SU-DHL-6 (cell line): ENCODE data around the gene DCLK1.

Experiments
- H2AFZ ChIP-seq: fragments of 200-600 bp; sonication (generic); 2 replicates; pipeline ENCODE4 v1.6.1; 2014; ENCODE audit warnings: low read depth, mild to moderate bottlenecking, moderate library complexity, mixed read lengths, antibody characterized with exemption, low read length; ENCODE audit not compliant: severe bottlenecking
- H3F3A ChIP-seq: fragments of 200-600 bp; shearing (Covaris generic); 2 replicates; pipeline ENCODE4 v1.6.0; 2016; ENCODE audit warnings: antibody characterized with exemption, mild to moderate bottlenecking; ENCODE audit not compliant: insufficient read depth
- H3K27ac ChIP-seq: fragments of 200-600 bp; sonication (generic); 2 replicates; pipeline ENCODE4 v1.5.1; 2016; ENCODE audit warnings: low read depth, mild to moderate bottlenecking, low read length, moderate library complexity, mixed read lengths
- H3K27me3 ChIP-seq: fragments of 200-600 bp; sonication (generic), shearing (Covaris generic); 2 replicates; pipeline ENCODE4 v1.6.0; 2014; ENCODE audit warnings: mild to moderate bottlenecking, low read length
- H3K36me3 ChIP-seq: fragments of 200-600 bp; sonication (generic); 2 replicates; pipeline ENCODE4 v1.6.1; 2014; ENCODE audit warnings: mild to moderate bottlenecking, low read length, mixed read lengths
- H3K4me2 ChIP-seq: fragments of 300-600, 200-600 bp; shearing (Covaris generic), sonication (generic); 2 replicates; pipeline ENCODE4 v1.6.0; 2014; ENCODE audit warnings: low read length, low read depth, mild to moderate bottlenecking; ENCODE audit not compliant: poor library complexity, severe bottlenecking
- H3K4me3 ChIP-seq: fragments of 200-600 bp; sonication (generic); 2 replicates; pipeline ENCODE4 v1.5.1; 2014; ENCODE audit warnings: antibody characterized with exemption, low read length, mild to moderate bottlenecking, mixed read lengths; ENCODE audit not compliant: insufficient read depth, poor library complexity, severe bottlenecking
- H3K79me2 ChIP-seq: fragments of 200-600 bp; sonication (generic); 2 replicates; pipeline ENCODE4 v1.6.1; 2014; ENCODE audit warnings: mild to moderate bottlenecking, low read length, moderate library complexity; ENCODE audit not compliant: insufficient read depth
- H3K9ac ChIP-seq: fragments of 200-600 bp; sonication (generic); 2 replicates; pipeline ENCODE4 v1.7.0; 2014; ENCODE audit warnings: mild to moderate bottlenecking, low read length
- H3K9me2 ChIP-seq: fragments of 200-600 bp; sonication (generic); replicated peaks from 2 replicates; pipeline ENCODE4 v1.6.1; 2014; ENCODE audit warnings: low read length; ENCODE audit not compliant: insufficient read depth
- H3K9me3 ChIP-seq: fragments of 200-600 bp; sonication (generic); 2 replicates; pipeline ENCODE4 v1.6.1; 2014; ENCODE audit warnings: low read length, mixed read lengths; ENCODE audit not compliant: insufficient read depth
- H4K20me1 ChIP-seq: fragments of 200-600 bp; sonication (generic); 2 replicates; pipeline ENCODE4 v1.6.1; 2014; ENCODE audit warnings: low read depth, mild to moderate bottlenecking, antibody characterized with exemption, low read length, moderate library complexity, mixed read lengths
- EZH2phosphoT487 ChIP-seq: fragments of 200-600 bp; sonication (generic), shearing (Covaris generic); conservative IDR thresholded peaks from 2 replicates; pipeline ENCODE4 v1.6.1; 2018; ENCODE audit warnings: mild to moderate bottlenecking, antibody characterized with exemption, low read length, moderate library complexity, mixed read lengths
- TF ChIP-seq, protein P1 (sequence below): fragments of 200-600 bp; sonication (generic); IDR thresholded peaks from one replicate; pipeline ENCODE4 v1.5.1; 2017; ENCODE audit warnings: antibody characterized with exemption, mild to moderate bottlenecking, low read length, moderate library complexity; ENCODE audit not compliant: insufficient read depth, poor library complexity, severe bottlenecking

Gene DCLK1

DNA sequence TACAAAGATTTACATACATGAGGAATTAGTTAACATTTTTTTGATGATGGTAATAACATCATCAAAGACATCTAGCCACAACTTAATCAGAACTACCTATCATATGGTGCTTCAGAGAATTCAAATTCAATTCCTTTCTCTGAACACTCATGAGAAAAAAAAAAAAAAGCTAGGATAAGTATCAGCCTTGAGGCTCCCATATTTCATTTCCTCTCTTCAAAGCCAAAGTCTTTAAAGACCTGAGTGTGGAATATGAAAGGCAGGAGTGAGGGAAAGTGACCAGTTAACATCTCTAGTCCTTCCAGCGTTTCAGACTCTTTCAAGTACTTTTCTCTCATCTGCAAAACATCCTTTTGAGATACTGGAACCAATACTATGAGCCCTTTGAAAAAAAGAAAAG, 137.5 kb downstream of the DCLK1 start:
- no peaks in the 10 kb centered on the region for H3K79me2 ChIP-seq
- no peaks in the 10 kb centered on the region for H3F3A ChIP-seq
- H3K4me3 ChIP-seq: no peak overlapping the region
- no peak overlapping the region for H3K4me2 ChIP-seq
- H3K9me2 ChIP-seq: no peaks in the 10 kb centered on the region
- no peaks in the 10 kb centered on the region for H3K36me3 ChIP-seq
- H2AFZ ChIP-seq: no peak overlapping the region
- H3K27me3 ChIP-seq: no peaks in the 10 kb centered on the region
- no peak overlapping the region for H3K27ac ChIP-seq
- no peak overlapping the region for H3K9ac ChIP-seq
- TF ChIP-seq, protein P1, sequence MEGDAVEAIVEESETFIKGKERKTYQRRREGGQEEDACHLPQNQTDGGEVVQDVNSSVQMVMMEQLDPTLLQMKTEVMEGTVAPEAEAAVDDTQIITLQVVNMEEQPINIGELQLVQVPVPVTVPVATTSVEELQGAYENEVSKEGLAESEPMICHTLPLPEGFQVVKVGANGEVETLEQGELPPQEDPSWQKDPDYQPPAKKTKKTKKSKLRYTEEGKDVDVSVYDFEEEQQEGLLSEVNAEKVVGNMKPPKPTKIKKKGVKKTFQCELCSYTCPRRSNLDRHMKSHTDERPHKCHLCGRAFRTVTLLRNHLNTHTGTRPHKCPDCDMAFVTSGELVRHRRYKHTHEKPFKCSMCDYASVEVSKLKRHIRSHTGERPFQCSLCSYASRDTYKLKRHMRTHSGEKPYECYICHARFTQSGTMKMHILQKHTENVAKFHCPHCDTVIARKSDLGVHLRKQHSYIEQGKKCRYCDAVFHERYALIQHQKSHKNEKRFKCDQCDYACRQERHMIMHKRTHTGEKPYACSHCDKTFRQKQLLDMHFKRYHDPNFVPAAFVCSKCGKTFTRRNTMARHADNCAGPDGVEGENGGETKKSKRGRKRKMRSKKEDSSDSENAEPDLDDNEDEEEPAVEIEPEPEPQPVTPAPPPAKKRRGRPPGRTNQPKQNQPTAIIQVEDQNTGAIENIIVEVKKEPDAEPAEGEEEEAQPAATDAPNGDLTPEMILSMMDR: no peak
- no peak for TF ChIP-seq EZH2phosphoT487
- H3K9me3 ChIP-seq: no peaks in the 10 kb centered on the region
- H4K20me1 ChIP-seq: no peaks in the 10 kb centered on the region

DNA sequence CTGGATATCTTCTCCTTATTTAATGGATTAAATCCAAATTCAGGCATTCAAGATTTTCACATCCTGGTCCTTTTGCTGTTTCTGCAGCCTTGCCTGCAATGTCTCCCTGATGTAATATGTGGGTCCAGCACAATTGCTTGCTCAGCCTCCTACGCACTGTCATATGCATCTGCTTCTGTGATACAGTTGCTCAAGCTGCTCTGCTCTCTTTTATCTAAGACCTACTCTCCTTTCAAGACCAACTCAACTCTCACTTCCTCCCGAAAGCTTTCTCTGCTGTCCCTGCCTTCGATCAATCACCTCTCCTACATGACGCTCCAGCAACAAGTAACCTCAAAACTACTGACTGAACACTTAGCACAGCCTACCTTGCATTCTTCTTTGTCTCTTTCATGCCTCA, 138.2 kb downstream of the DCLK1 start:
- H4K20me1 ChIP-seq: no peaks in the 10 kb centered on the region
- H3K4me2 ChIP-seq: no peak overlapping the region
- H3K27ac ChIP-seq: no peak overlapping the region
- no peaks in the 10 kb centered on the region for H3K36me3 ChIP-seq
- H3K79me2 ChIP-seq: no peaks in the 10 kb centered on the region
- H3K9me3 ChIP-seq: no peaks in the 10 kb centered on the region
- H3K4me3 ChIP-seq: no peak overlapping the region
- H3K9me2 ChIP-seq: no peaks in the 10 kb centered on the region
- TF ChIP-seq, protein P1: no peak
- no peak for TF ChIP-seq EZH2phosphoT487
- no peak overlapping the region for H2AFZ ChIP-seq
- H3F3A ChIP-seq: no peaks in the 10 kb centered on the region
- no peak overlapping the region for H3K9ac ChIP-seq
- no peaks in the 10 kb centered on the region for H3K27me3 ChIP-seq

DNA sequence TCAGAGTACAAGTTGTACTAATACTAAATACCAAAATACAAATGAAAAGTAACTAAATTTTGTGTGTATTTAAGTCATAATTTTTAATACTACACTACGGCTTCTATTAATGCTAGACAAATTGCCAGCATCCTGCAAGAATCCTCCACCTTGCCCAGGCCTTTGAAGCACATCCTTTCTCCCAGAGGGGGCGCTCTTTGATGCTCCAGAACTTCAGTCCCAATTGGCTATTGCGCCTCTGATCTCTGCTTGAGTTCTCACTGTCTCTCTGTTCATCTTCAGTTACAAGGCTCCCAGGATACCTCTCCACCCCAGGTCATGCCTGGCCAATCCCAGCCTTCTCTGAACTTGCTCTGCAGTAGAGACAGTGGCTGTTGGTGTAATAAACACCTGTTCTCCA, 141.0 kb downstream of the DCLK1 start:
- Histone ChIP-seq H3K4me2 (no peak overlapping the region), H3K27ac (no peak overlapping the region), H3K9me2 (no peaks in the 10 kb centered on the region), H3K27me3 (no peaks in the 10 kb centered on the region), H3K9me3 (no peaks in the 10 kb centered on the region), H3K9ac (no peak overlapping the region), H3K36me3 (no peaks in the 10 kb centered on the region), H3F3A (no peaks in the 10 kb centered on the region), H3K79me2 (no peaks in the 10 kb centered on the region), H2AFZ (no peak overlapping the region), H4K20me1 (no peaks in the 10 kb centered on the region), H3K4me3 (no peak overlapping the region)
- TF ChIP-seq, protein P1: no peak
- TF ChIP-seq EZH2phosphoT487: no peak
